Measurements from ENCODE around the gene PHF8.

The PHF8 gene

GRCh38 chrX:54044126-54044876 is at the start of gene PHF8:
TSS of gene PHF8 (minus strand) at chrX:54044473. CDS start at chrX:54042728, 1,745 bp downstream.
- no peaks in the 10 kb centered on the region for H3K27me3 ChIP-seq (ENCODE audit: control insufficient read depth, insufficient read depth, low read length)
- no peaks in the 10 kb centered on the region for H3K36me3 ChIP-seq (ENCODE audit: control insufficient read depth, insufficient read depth, low read length)
- H3K4me3 ChIP-seq (ENCODE audit: low read length) = peak within 1 kb of the TSS; percentile 67
- no peaks in the 10 kb centered on the region for H3K4me1 ChIP-seq (ENCODE audit: control insufficient read depth, insufficient read depth, low read length)
- no peaks in the 10 kb centered on the region for H3K9me3 ChIP-seq (ENCODE audit: control insufficient read depth, low read length)
- peak within 1 kb of the TSS; percentile 87 for H3K9ac ChIP-seq (ENCODE audit: low read length)

DNA sequence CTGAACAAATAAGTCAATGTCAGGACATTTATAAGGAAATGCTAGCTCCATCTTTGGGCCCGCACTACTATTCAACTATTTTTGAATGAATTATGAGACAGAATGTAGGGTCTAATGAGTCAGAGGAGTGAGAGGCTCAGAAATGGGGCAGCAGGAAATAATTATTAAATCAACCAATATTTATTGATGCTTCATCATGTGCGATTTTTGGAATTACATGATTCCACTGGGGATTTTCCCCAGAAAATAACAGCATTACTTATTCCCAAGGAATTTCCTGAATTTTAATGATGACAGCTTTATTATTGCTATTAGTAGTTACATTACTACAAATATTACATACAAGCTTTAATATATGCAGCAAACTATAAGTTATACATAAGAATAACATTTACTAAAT is 49.3 kb upstream of the PHF8 start:
- H3K36me3 ChIP-seq (ENCODE audit: control insufficient read depth, insufficient read depth, low read length) = no peaks in the 10 kb centered on the region

GRCh38 chrX:54093159-54093558 is 48.9 kb upstream of the PHF8 start:
- H3K9me3 ChIP-seq (ENCODE audit: control insufficient read depth, low read length) = no peaks in the 10 kb centered on the region
- H3K27me3 ChIP-seq (ENCODE audit: control insufficient read depth, insufficient read depth, low read length) = no peaks in the 10 kb centered on the region
- H3K36me3 ChIP-seq (ENCODE audit: control insufficient read depth, insufficient read depth, low read length) = no peaks in the 10 kb centered on the region
- no peak overlapping the region for H3K9ac ChIP-seq (ENCODE audit: low read length)
- no peaks in the 10 kb centered on the region for H3K4me1 ChIP-seq (ENCODE audit: control insufficient read depth, insufficient read depth, low read length)
- H3K4me3 ChIP-seq (ENCODE audit: low read length) = no peak overlapping the region

More for the DNA sequence above, 49.3 kb upstream of the PHF8 start:
- Histone ChIP-seq H3K9me3 (ENCODE audit: control insufficient read depth, low read length) (no peaks in the 10 kb centered on the region), H3K4me1 (ENCODE audit: control insufficient read depth, insufficient read depth, low read length) (no peaks in the 10 kb centered on the region), H3K27me3 (ENCODE audit: control insufficient read depth, insufficient read depth, low read length) (no peaks in the 10 kb centered on the region), H3K9ac (ENCODE audit: low read length) (no peak overlapping the region), H3K4me3 (ENCODE audit: low read length) (no peak overlapping the region)

- Histone ChIP-seq H3K4me1 (ENCODE audit: control insufficient read depth, insufficient read depth, low read length) (no peaks in the 10 kb centered on the region), H3K4me3 (ENCODE audit: low read length) (no peak overlapping the region), H3K27me3 (ENCODE audit: control insufficient read depth, insufficient read depth, low read length) (no peaks in the 10 kb centered on the region), H3K36me3 (ENCODE audit: control insufficient read depth, insufficient read depth, low read length) (no peaks in the 10 kb centered on the region), H3K9ac (ENCODE audit: low read length) (no peak overlapping the region), H3K9me3 (ENCODE audit: control insufficient read depth, low read length) (no peaks in the 10 kb centered on the region)
Measured at GRCh38 chrX:54090880-54091279, 46.6 kb upstream of the PHF8 start.

DNA sequence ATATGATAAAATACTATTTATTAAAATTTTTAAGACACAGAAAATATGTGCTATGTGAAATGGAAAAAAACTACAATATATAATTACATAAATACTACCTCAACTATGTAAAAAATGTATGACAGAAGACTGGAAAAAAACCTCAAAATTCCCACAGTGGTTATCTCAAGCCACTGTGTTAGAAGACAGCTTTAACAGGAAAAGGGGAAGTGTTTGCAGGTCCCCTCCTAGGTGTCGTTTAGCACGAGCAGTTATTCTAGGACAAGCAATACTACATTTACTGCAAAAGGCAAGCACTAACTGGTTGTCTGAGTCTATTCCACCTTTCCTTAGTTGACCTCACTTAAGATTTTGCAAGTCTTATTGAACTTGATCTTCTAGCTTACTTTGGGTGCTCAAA is 44.9 kb upstream of the PHF8 start:
- Histone ChIP-seq H3K36me3 (ENCODE audit: control insufficient read depth, insufficient read depth, low read length) (no peaks in the 10 kb centered on the region), H3K4me3 (ENCODE audit: low read length) (no peak overlapping the region), H3K9me3 (ENCODE audit: control insufficient read depth, low read length) (no peaks in the 10 kb centered on the region), H3K27me3 (ENCODE audit: control insufficient read depth, insufficient read depth, low read length) (no peaks in the 10 kb centered on the region), H3K4me1 (ENCODE audit: control insufficient read depth, insufficient read depth, low read length) (no peaks in the 10 kb centered on the region), H3K9ac (ENCODE audit: low read length) (no peak overlapping the region)

- no peaks in the 10 kb centered on the region for H3K4me1 ChIP-seq (ENCODE audit: control insufficient read depth, insufficient read depth, low read length)
- no peak overlapping the region for H3K9ac ChIP-seq (ENCODE audit: low read length)
- H3K36me3 ChIP-seq (ENCODE audit: control insufficient read depth, insufficient read depth, low read length) = no peaks in the 10 kb centered on the region
- H3K9me3 ChIP-seq (ENCODE audit: control insufficient read depth, low read length) = no peaks in the 10 kb centered on the region
- H3K27me3 ChIP-seq (ENCODE audit: control insufficient read depth, insufficient read depth, low read length) = no peaks in the 10 kb centered on the region
- H3K4me3 ChIP-seq (ENCODE audit: low read length) = no peak overlapping the region
Measured at GRCh38 chrX:54087661-54088060, 43.4 kb upstream of the PHF8 start.

GRCh38 chrX:54085666-54086065 is 41.4 kb upstream of the PHF8 start:
- no peaks in the 10 kb centered on the region for H3K36me3 ChIP-seq (ENCODE audit: control insufficient read depth, insufficient read depth, low read length)
- no peaks in the 10 kb centered on the region for H3K4me1 ChIP-seq (ENCODE audit: control insufficient read depth, insufficient read depth, low read length)
- H3K9ac ChIP-seq (ENCODE audit: low read length) = no peak overlapping the region
- H3K4me3 ChIP-seq (ENCODE audit: low read length) = no peak overlapping the region
- H3K9me3 ChIP-seq (ENCODE audit: control insufficient read depth, low read length) = no peaks in the 10 kb centered on the region
- H3K27me3 ChIP-seq (ENCODE audit: control insufficient read depth, insufficient read depth, low read length) = no peaks in the 10 kb centered on the region

DNA sequence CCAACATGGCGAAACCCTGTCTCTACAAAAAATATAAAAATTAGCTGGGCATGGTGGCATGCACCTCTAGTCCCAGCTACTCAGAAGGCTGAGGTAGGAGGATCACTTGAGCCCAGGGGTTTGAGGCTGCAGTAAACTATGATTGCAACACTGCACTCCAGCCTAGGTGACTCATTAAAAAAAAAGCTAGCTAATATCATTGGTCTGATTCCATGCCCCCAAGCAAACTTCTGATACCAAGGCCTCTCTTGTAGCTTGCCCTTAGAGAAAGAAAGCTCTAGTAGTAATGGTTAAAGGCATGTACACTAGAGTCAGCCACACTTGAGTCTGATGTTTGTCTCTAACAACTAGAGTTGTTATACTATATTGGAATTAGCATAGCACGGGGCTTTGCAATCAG is 32.6 kb upstream of the PHF8 start:
- Histone ChIP-seq H3K27me3 (ENCODE audit: control insufficient read depth, insufficient read depth, low read length) (no peaks in the 10 kb centered on the region), H3K9me3 (ENCODE audit: control insufficient read depth, low read length) (no peaks in the 10 kb centered on the region), H3K4me1 (ENCODE audit: control insufficient read depth, insufficient read depth, low read length) (no peaks in the 10 kb centered on the region), H3K4me3 (ENCODE audit: low read length) (no peak overlapping the region), H3K36me3 (ENCODE audit: control insufficient read depth, insufficient read depth, low read length) (no peaks in the 10 kb centered on the region), H3K9ac (ENCODE audit: low read length) (no peak overlapping the region)

DNA sequence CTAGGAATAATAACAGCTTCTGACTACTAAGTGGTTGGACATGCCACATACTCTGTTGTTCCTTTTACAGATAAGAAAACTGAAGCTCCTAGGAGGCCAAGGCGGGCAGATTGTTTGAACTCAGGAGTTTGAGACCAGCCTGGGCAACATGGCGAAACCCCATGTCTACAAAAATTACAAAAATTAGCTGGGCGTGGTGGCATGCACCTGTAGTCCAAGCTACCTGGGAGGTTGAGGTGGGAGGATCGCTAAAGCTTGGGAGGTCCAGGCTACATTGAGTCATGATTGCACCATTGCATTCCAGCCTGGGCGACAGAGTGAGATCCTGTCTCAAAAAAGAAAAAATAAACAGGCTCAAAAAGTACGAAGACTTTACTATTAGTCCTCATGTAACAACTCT is 30.6 kb upstream of the PHF8 start:
- Histone ChIP-seq H3K36me3 (ENCODE audit: control insufficient read depth, insufficient read depth, low read length) (no peaks in the 10 kb centered on the region), H3K4me3 (ENCODE audit: low read length) (no peak overlapping the region), H3K4me1 (ENCODE audit: control insufficient read depth, insufficient read depth, low read length) (no peaks in the 10 kb centered on the region)

DNA sequence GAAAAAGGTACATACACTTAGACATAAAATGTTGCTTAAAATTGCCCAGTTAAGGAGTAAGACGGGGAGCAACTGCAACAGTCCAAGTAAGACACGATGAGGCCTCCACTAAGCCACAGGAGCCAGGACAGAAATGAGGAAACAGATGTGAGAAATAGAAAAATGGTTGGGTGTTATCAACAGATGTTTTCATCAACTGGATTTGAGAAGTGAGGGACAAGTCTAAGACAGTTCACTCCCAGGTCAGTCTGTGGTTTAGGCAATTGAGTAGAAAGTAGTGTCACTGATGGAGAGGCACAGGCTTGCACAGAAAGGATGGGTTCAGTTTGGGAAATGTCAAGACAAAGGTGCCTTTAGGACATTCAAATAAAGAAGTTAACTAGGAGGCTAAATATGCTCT is 23.5 kb upstream of the PHF8 start:
- H3K9ac ChIP-seq (ENCODE audit: low read length) = no peak overlapping the region
- H3K4me3 ChIP-seq (ENCODE audit: low read length) = no peak overlapping the region
- H3K27me3 ChIP-seq (ENCODE audit: control insufficient read depth, insufficient read depth, low read length) = no peaks in the 10 kb centered on the region
- H3K9me3 ChIP-seq (ENCODE audit: control insufficient read depth, low read length) = no peaks in the 10 kb centered on the region
- no peaks in the 10 kb centered on the region for H3K4me1 ChIP-seq (ENCODE audit: control insufficient read depth, insufficient read depth, low read length)
- H3K36me3 ChIP-seq (ENCODE audit: control insufficient read depth, insufficient read depth, low read length) = no peaks in the 10 kb centered on the region

More for the DNA sequence above, 30.6 kb upstream of the PHF8 start:
- H3K9ac ChIP-seq (ENCODE audit: low read length) = no peak overlapping the region
- H3K27me3 ChIP-seq (ENCODE audit: control insufficient read depth, insufficient read depth, low read length) = no peaks in the 10 kb centered on the region
- no peaks in the 10 kb centered on the region for H3K9me3 ChIP-seq (ENCODE audit: control insufficient read depth, low read length)

DNA sequence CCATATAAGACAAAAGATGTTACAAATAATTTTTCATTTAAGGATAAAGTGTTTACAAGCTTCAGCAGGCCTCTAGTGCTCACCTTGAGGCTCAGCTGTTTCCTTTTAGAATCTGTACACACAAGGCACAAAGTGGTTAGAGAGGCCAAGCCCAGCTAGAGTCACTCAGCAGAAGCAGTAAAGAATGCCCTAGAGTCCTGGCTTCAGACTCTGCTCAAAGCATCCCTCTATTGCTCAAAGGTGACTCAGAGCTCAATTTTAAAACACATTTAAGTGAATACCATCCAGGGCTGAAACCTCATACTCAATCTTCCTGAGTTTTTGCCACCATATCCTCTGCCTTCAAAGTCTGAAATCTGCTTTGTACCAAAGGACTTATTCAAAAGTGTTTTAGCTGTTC is 22.6 kb upstream of the PHF8 start:
- H3K4me3 ChIP-seq (ENCODE audit: low read length) = no peak overlapping the region
- no peaks in the 10 kb centered on the region for H3K27me3 ChIP-seq (ENCODE audit: control insufficient read depth, insufficient read depth, low read length)
- no peaks in the 10 kb centered on the region for H3K36me3 ChIP-seq (ENCODE audit: control insufficient read depth, insufficient read depth, low read length)
- H3K9ac ChIP-seq (ENCODE audit: low read length) = no peak overlapping the region
- no peaks in the 10 kb centered on the region for H3K4me1 ChIP-seq (ENCODE audit: control insufficient read depth, insufficient read depth, low read length)
- H3K9me3 ChIP-seq (ENCODE audit: control insufficient read depth, low read length) = no peaks in the 10 kb centered on the region

GRCh38 chrX:54064564-54064963 is 20.3 kb upstream of the PHF8 start:
- Histone ChIP-seq H3K9ac (ENCODE audit: low read length) (no peak overlapping the region), H3K4me3 (ENCODE audit: low read length) (no peak overlapping the region), H3K4me1 (ENCODE audit: control insufficient read depth, insufficient read depth, low read length) (no peaks in the 10 kb centered on the region), H3K27me3 (ENCODE audit: control insufficient read depth, insufficient read depth, low read length) (no peaks in the 10 kb centered on the region), H3K36me3 (ENCODE audit: control insufficient read depth, insufficient read depth, low read length) (no peaks in the 10 kb centered on the region), H3K9me3 (ENCODE audit: control insufficient read depth, low read length) (no peaks in the 10 kb centered on the region)

- Histone ChIP-seq H3K4me3 (ENCODE audit: low read length) (no peak overlapping the region), H3K9me3 (ENCODE audit: control insufficient read depth, low read length) (no peaks in the 10 kb centered on the region), H3K4me1 (ENCODE audit: control insufficient read depth, insufficient read depth, low read length) (no peaks in the 10 kb centered on the region), H3K36me3 (ENCODE audit: control insufficient read depth, insufficient read depth, low read length) (no peaks in the 10 kb centered on the region), H3K9ac (ENCODE audit: low read length) (no peak overlapping the region), H3K27me3 (ENCODE audit: control insufficient read depth, insufficient read depth, low read length) (no peaks in the 10 kb centered on the region)
Measured at GRCh38 chrX:54063361-54063760, 19.1 kb upstream of the PHF8 start.

All from mucosa of stomach (tissue), 1 donor.